GM21447 (cell line): Measurements from ENCODE around the gene TMEM120B.
"Not testable (repeated sequence)": the region's sequence is repeated elsewhere in the genome, so short reads cannot be mapped to it uniquely, and the experiment has no call there.

Experiments used
- ATAC-seq: cut with Tn5 transposase; IDR thresholded peaks from one replicate; pipeline ENCODE4 v1.9.1; 2021; ENCODE audit not compliant: unreplicated experiment

The TMEM120B gene

DNA sequence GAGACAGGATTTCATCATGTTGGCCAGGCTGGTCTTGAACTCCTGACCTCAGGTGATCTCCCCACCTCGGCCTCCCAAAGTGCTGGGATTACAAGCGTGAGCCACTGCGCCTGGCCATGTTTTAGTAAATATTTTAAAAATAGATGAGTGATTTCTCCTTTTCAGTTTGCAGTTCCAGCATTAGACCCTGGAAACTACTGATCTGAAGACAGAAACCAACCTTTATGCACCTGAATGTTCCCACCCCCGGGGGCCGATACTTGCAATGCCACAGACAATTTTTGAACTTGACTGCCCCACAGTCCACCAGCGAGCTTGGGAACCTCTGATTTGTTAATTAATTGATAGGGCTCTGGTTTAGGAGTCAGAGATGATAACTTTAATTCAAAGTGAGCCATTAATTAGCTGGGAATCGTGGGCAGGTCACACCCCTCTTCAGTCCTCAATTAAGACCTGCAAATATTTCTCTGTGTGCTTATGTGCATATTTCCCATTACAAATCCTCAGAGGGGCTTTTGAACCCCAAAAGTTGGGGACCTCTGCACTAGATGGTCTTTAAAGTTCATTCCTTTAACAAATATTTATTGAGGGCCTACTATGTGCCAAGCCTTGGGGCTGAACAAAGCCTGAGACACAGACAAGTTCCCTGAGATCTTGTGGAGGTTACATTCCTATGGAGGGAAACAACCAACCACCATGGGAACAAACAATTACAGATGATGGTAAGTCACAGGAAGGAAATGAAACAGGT lies 4.1 kb upstream of the TMEM120B start:
- ATAC-seq = no peak

DNA sequence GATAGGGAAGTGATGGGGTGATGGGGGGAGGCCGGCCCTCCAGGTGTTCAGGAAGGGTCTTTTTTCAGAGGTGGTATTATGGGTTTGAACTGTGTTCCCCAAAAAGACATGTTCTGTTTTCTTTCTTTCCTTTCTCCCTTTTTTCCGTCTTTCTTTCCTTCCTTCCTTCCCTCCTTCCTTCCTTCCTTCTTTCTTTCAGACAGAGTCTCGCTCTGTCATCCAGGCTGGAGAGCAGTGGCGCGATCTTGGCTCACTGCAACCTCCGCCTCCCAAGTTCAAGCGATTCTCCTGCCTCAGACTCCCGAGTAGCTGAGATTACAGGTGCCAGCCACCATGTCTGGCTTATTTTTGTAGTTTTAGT lies 3.5 kb upstream of the TMEM120B start:
- not testable (repeated sequence) for ATAC-seq

DNA sequence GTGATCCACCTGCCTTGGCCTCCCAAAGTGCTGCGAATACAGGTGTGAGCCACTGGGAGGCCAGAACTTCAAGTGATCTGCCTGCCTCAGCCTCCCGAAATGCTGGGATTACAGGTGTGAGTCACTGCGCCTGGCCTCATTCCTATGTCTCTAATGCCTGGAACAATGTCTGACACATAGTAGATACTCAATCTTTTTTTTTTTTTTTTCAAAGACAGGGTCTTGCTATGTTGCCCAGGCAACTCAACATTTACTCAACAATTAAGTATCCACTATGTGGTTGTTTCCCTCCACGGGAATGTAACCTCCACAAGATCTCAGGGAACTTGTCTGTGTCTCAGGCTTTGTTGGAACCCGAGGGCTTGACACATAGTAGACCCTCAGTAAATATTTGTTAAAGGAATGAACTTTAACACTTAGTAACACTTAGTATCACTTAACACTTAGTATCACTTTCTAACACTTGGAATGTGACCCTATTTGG lies 3.0 kb upstream of the TMEM120B start:
- ATAC-seq = no peak

DNA sequence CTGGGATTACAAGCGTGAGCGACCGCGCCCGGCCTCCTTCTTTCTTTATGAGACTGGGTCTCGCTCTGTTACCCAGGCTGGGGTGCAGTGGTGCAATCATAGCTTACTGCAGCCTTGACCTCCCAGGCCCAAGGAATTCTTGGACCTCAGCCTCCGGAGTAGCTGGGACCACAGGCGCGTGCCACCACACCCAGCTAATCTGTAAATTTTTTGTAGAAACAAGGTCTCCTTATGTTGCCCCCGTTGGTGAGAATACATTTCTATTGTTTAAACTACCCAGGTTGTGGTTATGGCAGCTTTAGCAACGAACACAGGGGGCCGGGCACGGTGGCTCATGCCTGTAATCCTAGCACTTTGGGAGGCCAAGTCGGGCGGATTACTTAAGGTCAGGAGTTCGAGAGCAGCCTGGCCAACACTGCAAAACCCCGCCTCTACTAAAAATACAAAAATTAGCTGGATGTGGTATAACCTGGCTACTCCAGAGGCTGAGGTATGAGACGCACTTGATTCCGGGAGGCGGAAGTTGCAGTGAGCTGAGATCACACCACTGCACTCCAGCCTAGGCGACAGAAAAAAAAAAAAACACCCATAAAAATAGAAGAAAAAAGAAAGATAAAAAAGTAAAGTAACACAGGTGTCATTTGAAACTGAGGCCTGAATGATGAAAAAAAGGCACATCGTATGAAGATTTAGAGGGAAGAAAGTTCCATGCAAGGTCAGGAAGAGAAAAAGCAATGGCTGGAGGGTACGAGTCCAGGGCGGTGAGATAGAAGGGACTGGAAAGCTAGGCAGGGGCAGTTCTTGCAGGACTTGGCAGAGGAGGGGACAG lies 977 bp upstream of the TMEM120B start:
- ATAC-seq = no peak

DNA sequence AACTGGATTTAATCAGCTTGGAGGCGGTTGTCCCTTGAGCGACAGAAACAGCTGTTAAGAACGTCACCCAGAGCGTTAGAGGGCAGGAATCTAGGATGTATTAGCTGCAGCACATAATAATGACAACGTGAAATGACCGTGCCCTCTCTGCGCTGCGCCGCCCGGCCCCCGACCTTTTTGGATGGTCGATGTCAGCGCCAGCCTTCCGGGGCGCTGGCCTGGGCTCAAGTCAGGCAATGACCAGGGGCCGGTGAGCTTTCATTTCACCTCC lies 427 bp upstream of the TMEM120B start:
- peak; percentile 34 for ATAC-seq

DNA sequence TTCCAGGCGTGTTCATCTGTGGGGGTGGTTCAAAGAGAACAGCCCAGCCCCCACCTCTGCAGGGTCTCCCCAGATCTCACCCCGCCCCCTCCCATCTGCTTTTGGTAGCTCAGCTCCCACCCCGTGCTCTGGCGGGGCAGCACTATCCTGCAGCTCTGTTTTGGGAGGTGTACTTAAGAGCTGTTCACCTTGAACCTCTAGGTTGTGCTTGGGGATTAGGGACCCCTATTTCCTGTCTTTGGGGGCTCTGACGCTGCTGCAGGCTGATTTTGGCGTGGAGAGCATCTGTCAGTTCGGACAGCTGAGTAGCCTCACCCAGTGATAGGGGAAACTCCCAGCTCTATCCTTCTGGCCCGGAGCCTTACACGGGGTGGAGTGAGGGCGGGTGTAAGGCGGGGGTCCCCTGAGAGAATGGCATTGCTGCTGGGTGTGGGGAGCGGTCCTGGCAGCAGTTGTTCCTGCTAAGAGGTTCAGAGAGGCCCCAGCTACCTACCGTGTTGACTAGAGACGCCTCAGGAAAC lies 765 bp downstream of the TMEM120B start:
- peak; percentile 7 for ATAC-seq

DNA sequence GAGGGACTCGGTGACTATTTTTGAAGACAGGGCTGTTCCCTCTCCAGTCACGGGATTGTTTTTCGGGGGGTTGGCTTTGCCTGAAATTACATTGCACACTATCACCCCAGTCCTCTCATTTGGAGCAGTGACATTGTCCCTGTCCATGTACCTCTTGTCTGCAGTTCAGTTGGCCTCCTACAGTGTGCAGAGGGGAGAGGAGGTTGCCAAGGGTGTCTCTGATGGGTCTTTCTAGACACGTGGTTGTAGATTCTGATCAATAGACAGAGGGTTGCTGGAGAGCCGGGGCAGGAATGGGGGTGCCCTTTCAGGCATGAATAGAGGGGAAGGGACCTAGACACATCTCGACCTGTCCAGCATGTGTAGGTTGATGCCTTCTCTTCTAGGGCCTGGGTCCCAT lies 1.2 kb downstream of the TMEM120B start:
- ATAC-seq = no peak

DNA sequence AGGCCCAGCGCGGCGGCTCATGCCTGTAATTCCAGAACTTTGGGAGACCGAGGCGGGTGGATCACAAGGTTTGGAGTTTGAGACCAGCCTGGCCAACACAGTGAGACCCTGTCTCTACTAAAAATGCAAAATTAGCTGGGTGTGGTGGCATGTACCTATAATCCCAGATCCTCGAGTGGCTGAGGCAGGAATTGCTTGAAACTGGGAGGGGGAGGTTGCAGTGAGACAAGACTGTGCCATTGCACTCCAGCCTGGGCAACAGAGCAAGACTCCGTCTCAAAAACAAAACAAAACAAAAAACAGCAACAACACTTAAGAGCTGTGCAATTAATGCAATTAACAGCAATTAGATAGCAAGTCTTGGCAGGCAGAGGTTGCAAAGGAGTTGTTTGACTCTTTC lies 2.5 kb downstream of the TMEM120B start:
- ATAC-seq = not testable (repeated sequence)

DNA sequence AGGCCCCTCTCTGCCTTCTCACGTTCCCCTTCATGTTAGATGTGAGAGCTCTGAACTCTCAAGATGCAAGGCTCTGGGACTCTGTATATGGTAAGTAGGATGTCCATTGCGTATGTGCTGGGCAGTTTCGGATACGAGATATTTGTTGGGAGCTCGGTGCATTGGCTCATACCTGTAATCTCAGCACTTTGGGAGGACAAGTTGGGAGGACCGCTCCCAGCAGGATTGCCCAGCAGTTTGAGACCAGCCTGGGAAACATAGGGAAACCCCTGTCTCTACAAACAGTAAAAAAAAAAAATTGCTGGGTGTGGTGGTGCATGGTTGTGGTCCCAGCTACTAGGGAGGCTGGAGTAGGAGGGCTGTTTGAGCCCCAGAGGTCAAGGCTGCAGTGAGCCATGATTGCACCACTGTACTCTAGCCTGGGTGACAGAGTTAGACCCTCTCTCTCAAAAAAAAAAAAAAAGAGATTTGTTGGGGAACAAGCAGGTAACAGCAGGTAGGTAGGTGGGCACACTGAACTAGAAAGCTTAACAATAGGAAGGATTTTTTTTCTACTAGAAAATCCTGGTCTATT lies 3.4 kb downstream of the TMEM120B start:
- ATAC-seq = no peak

DNA sequence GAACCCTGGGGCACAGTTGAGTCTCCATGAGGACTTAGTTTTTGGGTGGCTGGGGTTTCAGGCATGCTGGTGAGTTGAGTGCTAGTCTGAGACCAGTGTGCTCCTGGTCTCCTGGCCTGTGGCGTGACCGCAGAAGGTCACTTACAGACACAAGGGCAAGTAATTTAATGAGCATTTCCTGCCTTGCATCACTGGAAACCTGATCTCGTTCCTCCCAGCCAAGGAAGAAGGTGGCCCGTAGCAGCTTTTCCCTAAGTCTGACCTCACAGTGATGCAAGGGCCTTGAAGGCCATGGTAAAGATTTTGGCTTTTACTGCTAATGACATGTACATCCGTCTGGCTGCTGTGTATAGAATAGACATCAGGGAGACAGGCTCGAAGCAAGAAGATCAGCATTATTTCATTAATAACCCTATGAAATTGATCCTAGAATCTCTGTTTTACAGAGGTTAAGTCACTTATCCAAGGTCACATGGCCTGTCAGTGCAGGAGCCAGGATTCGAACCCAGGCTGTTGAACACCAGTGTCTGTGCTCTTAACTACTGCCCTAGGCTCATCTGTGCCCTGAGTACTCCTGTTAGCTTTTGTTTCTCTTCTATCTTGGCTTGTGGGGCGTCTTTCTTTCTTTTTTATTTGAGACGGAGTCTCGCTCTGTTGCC lies 4.6 kb downstream of the TMEM120B start:
- ATAC-seq = no peak

DNA sequence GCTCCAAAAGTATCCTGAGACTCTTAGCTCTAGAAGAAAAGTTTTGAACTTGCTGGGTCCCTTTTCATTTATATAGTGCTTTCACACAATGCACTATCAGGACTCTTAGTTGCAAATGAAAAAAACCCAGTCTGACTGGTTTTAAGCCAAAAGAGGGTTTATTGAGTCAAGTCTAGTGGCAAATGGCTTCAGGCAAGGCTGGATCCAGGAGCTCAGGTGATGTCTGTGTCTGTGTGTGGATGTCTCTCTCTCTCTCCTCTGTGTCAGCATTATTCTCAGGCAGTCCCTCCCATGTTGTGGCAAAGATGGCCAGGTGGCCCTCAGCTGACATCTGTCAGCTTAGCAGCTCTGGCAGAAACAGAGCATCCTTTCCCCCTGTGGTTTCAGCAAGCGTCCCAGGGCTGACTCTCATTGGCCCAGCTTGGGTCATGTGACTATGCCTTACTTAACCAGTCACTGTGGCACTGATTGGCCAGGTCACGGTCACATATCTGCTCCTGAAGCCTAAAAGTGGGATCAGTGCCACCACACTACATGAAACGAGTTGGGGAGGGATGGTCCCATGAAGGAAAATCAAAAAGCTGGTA lies 6.2 kb downstream of the TMEM120B start:
- ATAC-seq = no peak

DNA sequence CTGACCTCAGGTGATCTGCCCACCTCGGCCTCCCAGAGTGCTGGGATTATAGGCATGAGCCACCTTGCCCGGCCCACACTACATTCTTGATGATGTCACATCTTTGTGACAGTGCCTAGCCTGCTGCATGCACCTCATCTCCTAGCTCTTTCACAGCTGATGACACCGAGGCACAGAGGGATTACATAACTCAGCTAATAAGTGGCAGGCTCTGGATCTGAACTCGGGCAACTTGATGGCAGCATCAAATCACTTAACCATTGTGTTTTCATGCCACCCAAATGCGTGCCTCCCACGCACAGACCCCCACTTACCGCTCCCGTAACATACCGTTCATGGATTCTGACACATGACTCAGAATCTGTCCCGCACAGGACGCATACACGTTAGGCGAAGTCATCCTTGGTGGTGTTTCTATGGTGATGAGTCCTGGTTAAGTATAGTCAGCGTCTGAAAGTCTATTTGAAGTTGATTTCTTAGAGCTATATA lies 7.4 kb downstream of the TMEM120B start:
- ATAC-seq = no peak

DNA sequence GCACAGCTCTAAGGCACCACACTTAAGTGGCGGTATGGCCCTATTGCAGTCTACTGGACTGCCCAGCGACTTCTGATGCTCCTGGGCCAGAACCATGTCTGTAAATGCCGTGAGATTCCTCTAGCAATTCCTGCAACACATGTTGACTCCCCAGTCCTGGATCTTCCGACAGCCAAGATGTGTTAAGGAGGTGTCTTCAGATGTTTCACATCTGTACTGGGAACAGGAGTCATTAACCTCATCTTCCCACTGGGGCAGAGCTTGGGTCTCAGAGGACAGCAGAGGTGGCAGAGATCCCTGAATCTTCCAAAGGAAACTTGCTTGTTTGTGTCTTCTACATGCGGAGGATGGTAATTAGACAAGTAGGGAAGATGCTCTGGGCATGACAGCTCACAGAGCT lies 8.2 kb downstream of the TMEM120B start:
- no peak for ATAC-seq

DNA sequence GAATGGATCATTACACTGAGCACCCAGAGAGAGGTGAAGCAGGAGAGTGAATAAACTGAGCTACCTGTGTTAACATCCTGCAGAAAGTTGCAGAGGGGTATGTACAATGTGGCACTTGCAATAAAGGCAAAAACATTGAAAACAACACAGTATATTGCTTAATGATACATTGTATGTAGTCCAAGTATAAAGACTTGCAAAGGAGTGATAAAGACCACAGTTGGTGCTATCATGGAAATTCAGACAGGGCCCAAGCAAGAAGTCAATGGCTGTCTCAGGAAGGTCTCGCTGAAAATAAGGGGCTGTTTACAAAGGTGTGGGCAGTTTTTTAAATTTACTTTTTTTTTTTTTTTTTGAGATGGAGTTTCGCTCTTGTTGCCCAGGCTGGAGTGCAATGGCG lies 10.0 kb downstream of the TMEM120B start:
- no peak for ATAC-seq

DNA sequence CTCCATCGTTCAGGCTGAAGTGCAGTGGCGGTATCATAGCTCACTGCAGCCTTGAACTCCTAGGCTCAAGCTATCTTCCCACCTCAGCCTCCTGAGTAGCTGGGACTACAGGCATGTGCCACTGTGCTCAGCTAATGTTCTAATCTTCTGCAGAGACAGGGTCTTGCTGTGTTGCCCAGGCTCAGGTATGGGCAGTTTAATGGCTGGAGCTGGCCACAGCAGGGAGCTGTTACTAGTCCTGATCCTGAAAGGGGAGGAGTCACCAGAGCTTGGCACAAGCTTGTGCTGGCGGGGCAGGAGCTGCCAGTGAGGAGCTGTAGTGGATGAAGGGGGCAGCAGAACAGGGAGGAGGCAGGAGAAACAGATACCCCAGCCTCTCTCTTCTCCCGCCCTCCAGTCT lies 10.6 kb downstream of the TMEM120B start:
- no peak for ATAC-seq

DNA sequence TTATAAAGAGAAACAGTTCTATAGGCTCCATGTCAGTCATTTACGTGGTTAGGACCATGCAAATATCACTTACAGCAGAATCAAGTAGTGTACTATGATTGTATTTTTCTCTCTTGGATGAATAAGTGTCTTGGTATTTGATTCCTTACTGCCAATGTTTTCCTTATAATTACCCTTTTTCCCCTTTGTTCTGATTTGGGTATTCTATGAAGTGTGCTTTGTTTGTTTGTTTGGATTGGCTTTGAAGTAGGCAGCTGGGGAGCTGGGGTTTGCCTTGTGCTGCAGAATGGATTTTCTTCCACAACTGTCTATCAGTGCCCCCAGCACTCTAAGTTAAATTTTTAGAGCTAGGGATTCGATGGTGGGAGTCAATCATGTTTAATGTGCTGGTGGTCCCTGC lies 12.4 kb downstream of the TMEM120B start:
- ATAC-seq = no peak

DNA sequence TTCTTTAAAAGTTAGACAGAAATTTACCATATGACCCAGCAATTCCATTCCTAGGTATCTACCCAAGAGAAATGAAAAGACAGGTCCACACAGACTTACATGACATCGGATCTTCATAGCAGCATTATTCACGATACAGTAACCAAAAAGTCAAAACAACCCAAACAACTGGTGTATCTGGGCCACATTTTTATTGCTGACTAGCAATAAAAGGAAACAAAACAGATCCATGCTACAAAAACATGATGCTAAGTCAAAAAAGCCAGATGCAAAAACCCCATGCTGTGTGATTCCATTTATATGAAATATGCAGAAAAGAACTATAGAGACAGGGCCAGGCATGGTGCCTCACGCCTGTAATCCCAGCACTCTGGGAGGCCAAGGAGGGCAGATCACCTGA lies 12.9 kb downstream of the TMEM120B start:
- no peak for ATAC-seq

DNA sequence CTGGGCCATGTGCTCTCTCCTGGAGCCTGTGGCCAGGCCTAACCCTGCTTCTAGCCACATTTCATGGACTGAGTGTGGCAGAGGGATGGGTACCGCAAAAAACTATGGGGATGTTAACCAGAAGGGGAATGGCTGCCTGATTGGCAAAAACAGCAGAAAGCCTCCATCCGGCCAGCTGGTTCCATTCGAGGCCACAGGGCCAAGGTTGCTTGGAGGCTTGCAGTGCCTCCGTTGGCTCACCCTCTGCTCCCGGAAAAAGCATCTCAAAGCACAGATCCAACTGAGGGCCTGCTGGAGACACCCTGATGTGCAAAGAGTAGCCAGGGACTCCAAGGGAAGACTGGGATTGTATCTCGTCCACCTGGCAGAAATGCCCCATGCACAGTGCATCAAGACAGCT lies 16.5 kb downstream of the TMEM120B start:
- no peak for ATAC-seq

DNA sequence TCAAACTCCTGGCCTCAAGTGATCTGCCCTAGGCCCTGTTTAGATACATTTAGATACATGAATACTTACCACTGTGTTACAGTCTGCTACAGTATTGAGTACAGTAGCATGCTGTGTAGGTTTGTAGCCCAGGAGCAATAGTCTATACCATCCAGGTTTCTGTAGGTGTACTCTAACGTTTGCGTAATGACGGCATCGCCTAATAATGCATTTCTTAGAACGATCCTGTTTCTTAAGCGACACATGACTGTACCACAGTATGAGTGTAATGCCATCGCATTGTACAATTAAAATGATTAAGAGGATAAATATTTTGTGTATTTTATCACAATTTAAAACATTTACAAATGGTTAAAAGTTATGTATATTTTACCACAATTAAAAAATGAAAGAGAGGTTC lies 18.9 kb downstream of the TMEM120B start:
- no peak for ATAC-seq

DNA sequence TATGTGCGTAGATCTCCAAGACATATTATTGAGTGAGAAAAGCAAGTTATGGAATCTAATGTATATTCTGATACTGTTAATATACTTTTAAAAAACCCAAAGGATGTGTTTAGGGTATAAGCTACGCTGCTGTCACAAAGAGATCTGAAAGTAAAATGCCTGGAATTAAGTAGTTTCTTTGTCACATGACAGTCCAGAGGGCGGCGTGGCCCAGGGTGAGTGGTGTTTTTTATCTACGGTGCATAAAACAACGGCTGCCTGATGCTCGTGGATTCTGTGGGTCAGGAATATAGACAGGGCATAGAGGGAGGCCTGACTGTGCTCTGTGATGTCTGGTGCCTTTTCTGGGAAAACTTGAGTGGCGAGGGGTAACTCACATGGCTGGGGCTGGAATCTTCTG lies 21.3 kb downstream of the TMEM120B start:
- no peak for ATAC-seq

DNA sequence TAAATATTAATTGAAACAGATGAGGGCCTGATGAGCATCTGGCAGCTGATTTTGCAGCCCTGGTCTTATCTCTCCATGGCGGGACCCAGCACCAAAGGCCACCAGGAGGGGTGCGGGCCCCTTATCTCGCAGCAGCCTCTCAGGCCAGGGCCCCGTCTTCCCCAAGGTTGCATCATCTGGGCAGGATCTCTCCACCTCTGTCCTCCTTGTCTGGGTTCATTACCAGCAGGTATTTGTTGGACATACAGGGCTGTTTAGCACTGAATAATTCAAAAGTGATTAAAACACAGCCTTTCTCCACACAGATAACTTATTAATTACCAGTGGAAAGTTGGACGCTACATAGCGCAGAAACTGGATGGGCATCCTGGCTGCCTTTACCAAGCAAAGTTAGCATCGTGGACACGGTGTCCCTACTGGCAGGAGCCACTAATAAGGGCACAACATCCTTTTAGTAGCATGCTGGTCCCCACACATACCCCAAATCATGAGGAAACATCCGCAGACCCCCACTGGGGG lies 25.8 kb downstream of the TMEM120B start:
- no peak for ATAC-seq
